Lung microvascular endothelial cell (primary cell): ENCODE data around the gene PTEN. TPM values are rescaled to one million over a fixed set of nuclear protein-coding genes. Genes with fewer than 3 reads are reported as not detected.
A peak's percentile ranks its signal among the peaks of the same experiment; 100 is the strongest.
"Not testable (repeated sequence)": the region's sequence is repeated elsewhere in the genome, so short reads cannot be mapped to it uniquely, and the experiment has no call there.

Source experiments
- DNase-seq, 2 donors: peaks; one replicate each; pipeline versions ENCODE4 v3.0.0 to v3.0.0-alpha.2; 2010; ENCODE audit warnings: low read depth in 2 of 2
- total RNA-seq: library from RNA; depleted of rRNA; stranded (reverse); fragments of >200 nt; gene quantifications from 2 replicates; pipeline ENCODE4 v1.2.1, GENCODE V29; 2014

PTEN gene
- total RNA-seq, 1 donor from 2014 or later = 87.3 TPM

GRCh38 chr10:87845624-87845998, 17.8 kb upstream of the PTEN start:
- no peak for DNase-seq

- DNase-seq = peak in 1 of 2 donors; percentile 51
Observed at GRCh38 chr10:87846023-87846422, 17.4 kb upstream of the PTEN start.

GRCh38 chr10:87846711-87847110, 16.7 kb upstream of the PTEN start:
- DNase-seq = not testable (repeated sequence)

GRCh38 chr10:87847550-87847949, 15.9 kb upstream of the PTEN start:
- peak in 1 of 2 donors; percentile 32 for DNase-seq

GRCh38 chr10:87849001-87849400, 14.4 kb upstream of the PTEN start:
- DNase-seq = no peak

- peak; percentile 61 to 72 for DNase-seq
Observed at GRCh38 chr10:87850742-87851205, 12.7 kb upstream of the PTEN start.

GRCh38 chr10:87852089-87852488, 11.3 kb upstream of the PTEN start:
- no peak for DNase-seq

- DNase-seq = not testable (repeated sequence)
Observed at GRCh38 chr10:87855247-87855646, 8.2 kb upstream of the PTEN start.

GRCh38 chr10:87855665-87856064, 7.8 kb upstream of the PTEN start:
- not testable (repeated sequence) for DNase-seq

- DNase-seq = peak; percentile 80 to 82
Observed at GRCh38 chr10:87860156-87860795, 3.1 kb upstream of the PTEN start.

GRCh38 chr10:87860816-87861403, 2.5 kb upstream of the PTEN start:
- DNase-seq = no peak

GRCh38 chr10:87861566-87861952, 1.9 kb upstream of the PTEN start:
- peak; percentile 88 to 90 for DNase-seq

- peak; percentile 89 to 95 for DNase-seq
Observed at GRCh38 chr10:87861953-87862678, 1.3 kb upstream of the PTEN start.

- peak in 1 of 2 donors; percentile 70 for DNase-seq
Observed at GRCh38 chr10:87862679-87863052, 759 bp upstream of the PTEN start.

- DNase-seq = peak; percentile 53 to 55
Observed at GRCh38 chr10:87863951-87864495, 598 bp downstream of the PTEN start.

GRCh38 chr10:87864496-87865059, 1.2 kb downstream of the PTEN start:
- peak in 1 of 2 donors; percentile 19 for DNase-seq

GRCh38 chr10:87865241-87865881, 1.9 kb downstream of the PTEN start:
- DNase-seq = no peak

GRCh38 chr10:87866412-87866974, 3.1 kb downstream of the PTEN start:
- no peak for DNase-seq

GRCh38 chr10:87867453-87867852, 4.0 kb downstream of the PTEN start:
- DNase-seq = no peak

- no peak for DNase-seq
Observed at GRCh38 chr10:87868277-87868676, 4.9 kb downstream of the PTEN start.

- DNase-seq = not testable (repeated sequence)
Observed at GRCh38 chr10:87869139-87869538, 5.7 kb downstream of the PTEN start.
